ENCODE measurements around the gene FYB2. TPM values are rescaled to one million over a fixed set of nuclear protein-coding genes. Genes with fewer than 3 reads are reported as not detected.

Gene FYB2
- total RNA-seq, 1 experiment from 2014 or later: 0.15 TPM

DNA sequence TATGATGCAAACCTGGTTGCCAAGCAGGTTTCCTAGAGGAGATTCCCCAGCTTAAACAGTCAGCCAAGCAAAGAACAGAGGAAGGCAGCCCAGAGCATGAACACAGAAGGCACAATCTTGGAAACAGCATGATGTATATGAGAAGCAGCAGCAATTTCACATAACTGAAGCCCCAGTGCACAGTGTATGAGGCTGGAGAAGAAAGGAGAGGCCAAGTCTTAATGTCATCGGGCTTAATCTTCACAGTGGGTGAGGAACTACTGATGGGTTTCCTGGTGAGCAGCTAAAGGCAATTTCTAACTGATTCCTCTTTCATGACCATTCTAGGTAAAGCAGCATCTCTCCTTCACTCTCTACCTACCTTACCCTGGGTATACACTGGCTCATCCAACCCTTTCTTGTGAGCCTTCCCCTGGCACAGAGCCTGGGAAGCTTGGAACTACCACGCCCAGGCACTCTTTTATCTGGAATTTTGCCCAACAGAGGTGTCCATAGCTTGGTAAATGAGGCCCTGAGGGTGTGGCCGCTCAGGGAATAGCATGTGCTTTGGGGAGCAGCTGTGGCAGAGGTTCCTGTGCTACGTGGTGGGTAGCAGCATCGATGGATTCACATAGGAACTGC lies 22.0 kb downstream of the FYB2 start (continued):
- TF ChIP-seq, protein P1, sequence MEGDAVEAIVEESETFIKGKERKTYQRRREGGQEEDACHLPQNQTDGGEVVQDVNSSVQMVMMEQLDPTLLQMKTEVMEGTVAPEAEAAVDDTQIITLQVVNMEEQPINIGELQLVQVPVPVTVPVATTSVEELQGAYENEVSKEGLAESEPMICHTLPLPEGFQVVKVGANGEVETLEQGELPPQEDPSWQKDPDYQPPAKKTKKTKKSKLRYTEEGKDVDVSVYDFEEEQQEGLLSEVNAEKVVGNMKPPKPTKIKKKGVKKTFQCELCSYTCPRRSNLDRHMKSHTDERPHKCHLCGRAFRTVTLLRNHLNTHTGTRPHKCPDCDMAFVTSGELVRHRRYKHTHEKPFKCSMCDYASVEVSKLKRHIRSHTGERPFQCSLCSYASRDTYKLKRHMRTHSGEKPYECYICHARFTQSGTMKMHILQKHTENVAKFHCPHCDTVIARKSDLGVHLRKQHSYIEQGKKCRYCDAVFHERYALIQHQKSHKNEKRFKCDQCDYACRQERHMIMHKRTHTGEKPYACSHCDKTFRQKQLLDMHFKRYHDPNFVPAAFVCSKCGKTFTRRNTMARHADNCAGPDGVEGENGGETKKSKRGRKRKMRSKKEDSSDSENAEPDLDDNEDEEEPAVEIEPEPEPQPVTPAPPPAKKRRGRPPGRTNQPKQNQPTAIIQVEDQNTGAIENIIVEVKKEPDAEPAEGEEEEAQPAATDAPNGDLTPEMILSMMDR (IDR thresholded peaks at IDR 0.05): no peak

DNA sequence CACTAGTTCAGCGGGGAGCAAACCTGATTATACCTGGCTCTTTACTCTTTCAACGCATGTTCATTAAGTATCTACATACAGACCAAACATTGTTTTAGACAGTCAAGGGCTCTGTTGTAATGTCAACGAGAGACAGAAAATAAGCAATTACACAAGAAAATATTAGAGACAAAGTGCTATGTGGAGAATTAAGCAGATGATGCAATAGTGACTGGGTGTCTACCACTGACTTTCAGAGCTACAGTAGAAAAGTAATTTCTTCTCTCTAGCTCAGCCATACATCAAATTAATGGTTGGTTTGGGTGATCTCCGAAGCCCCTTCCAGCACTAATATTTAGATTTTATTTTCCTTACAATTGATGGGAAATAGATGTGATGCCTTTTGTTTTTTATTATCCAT lies 23.3 kb downstream of the FYB2 start:
- ChIA-PET CTCF (interaction anchor here (2.2 kb wide), 1 partner anchor 36 kb away, joined by 5 read pairs; no protein-coding TSS in a partner anchor), POLR2A (no interaction called here)
- ATAC-seq (no peak), DNase-seq (ENCODE audit: low spot score) (no peak)
- Mint-ChIP-seq H3K4me3 (no peak overlapping the region), H3K36me3 (no peaks in the 10 kb centered on the region), H3K27me3 (ENCODE audit: low read depth) (no peaks in the 10 kb centered on the region), H3K27ac (no peak overlapping the region), H3K4me1 (peaks cover 18% of the 10 kb centered on the region), H3K9me3 (no peaks in the 10 kb centered on the region)
- TF ChIP-seq CREB1 (CRISPR knock-in tag; IDR thresholded peaks at IDR 0.05): no peak
- no peak for TF ChIP-seq SMAD3 (CRISPR knock-in tag; IDR thresholded peaks at IDR 0.05; ENCODE audit: borderline replicate concordance)
- no peak for TF ChIP-seq ZNF281 (CRISPR knock-in tag; IDR thresholded peaks at IDR 0.05)
- TF ChIP-seq, protein P2, sequence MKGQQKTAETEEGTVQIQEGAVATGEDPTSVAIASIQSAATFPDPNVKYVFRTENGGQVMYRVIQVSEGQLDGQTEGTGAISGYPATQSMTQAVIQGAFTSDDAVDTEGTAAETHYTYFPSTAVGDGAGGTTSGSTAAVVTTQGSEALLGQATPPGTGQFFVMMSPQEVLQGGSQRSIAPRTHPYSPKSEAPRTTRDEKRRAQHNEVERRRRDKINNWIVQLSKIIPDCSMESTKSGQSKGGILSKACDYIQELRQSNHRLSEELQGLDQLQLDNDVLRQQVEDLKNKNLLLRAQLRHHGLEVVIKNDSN (CRISPR knock-in tag; IDR thresholded peaks at IDR 0.05): no peak
- TF ChIP-seq JAZF1 (CRISPR knock-in tag; IDR thresholded peaks at IDR 0.05): no peak
- TF ChIP-seq GABPB1 (CRISPR knock-in tag; IDR thresholded peaks at IDR 0.05): no peak
- no peak for TF ChIP-seq NFE2L1 (CRISPR knock-in tag; IDR thresholded peaks at IDR 0.05)
- TF ChIP-seq, protein P3, sequence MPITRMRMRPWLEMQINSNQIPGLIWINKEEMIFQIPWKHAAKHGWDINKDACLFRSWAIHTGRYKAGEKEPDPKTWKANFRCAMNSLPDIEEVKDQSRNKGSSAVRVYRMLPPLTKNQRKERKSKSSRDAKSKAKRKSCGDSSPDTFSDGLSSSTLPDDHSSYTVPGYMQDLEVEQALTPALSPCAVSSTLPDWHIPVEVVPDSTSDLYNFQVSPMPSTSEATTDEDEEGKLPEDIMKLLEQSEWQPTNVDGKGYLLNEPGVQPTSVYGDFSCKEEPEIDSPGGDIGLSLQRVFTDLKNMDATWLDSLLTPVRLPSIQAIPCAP (CRISPR knock-in tag; IDR thresholded peaks at IDR 0.05): no peak
- TF ChIP-seq ZNF396 (CRISPR knock-in tag; IDR thresholded peaks at IDR 0.05; ENCODE audit: borderline replicate concordance): no peak
- no peak for TF ChIP-seq ZNF671 (CRISPR knock-in tag; IDR thresholded peaks at IDR 0.05)
- TF ChIP-seq, protein P4, sequence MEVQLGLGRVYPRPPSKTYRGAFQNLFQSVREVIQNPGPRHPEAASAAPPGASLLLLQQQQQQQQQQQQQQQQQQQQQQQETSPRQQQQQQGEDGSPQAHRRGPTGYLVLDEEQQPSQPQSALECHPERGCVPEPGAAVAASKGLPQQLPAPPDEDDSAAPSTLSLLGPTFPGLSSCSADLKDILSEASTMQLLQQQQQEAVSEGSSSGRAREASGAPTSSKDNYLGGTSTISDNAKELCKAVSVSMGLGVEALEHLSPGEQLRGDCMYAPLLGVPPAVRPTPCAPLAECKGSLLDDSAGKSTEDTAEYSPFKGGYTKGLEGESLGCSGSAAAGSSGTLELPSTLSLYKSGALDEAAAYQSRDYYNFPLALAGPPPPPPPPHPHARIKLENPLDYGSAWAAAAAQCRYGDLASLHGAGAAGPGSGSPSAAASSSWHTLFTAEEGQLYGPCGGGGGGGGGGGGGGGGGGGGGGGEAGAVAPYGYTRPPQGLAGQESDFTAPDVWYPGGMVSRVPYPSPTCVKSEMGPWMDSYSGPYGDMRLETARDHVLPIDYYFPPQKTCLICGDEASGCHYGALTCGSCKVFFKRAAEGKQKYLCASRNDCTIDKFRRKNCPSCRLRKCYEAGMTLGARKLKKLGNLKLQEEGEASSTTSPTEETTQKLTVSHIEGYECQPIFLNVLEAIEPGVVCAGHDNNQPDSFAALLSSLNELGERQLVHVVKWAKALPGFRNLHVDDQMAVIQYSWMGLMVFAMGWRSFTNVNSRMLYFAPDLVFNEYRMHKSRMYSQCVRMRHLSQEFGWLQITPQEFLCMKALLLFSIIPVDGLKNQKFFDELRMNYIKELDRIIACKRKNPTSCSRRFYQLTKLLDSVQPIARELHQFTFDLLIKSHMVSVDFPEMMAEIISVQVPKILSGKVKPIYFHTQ (CRISPR knock-in tag; IDR thresholded peaks at IDR 0.05): no peak
- no peak for TF ChIP-seq ETV6 (CRISPR knock-in tag; IDR thresholded peaks at IDR 0.05)
- no peak for TF ChIP-seq RELA (CRISPR knock-in tag; IDR thresholded peaks at IDR 0.05; ENCODE audit: borderline replicate concordance)
- no peak for TF ChIP-seq ZNF317 (CRISPR knock-in tag; IDR thresholded peaks at IDR 0.05; ENCODE audit: borderline replicate concordance, low read depth)
